Measurements from ENCODE around the gene KIAA1549. TPM values are rescaled to one million over a fixed set of nuclear protein-coding genes. Genes with fewer than 3 reads are reported as not detected.
A peak's percentile ranks its signal among the peaks of the same experiment; 100 is the strongest.

KIAA1549 gene
- total RNA-seq, 3 donors from 2014 or later (not counting 1 experiment from before 2014, with no cell fraction given) = 0.08 to 0.09 (median 0.09) TPM

DNA sequence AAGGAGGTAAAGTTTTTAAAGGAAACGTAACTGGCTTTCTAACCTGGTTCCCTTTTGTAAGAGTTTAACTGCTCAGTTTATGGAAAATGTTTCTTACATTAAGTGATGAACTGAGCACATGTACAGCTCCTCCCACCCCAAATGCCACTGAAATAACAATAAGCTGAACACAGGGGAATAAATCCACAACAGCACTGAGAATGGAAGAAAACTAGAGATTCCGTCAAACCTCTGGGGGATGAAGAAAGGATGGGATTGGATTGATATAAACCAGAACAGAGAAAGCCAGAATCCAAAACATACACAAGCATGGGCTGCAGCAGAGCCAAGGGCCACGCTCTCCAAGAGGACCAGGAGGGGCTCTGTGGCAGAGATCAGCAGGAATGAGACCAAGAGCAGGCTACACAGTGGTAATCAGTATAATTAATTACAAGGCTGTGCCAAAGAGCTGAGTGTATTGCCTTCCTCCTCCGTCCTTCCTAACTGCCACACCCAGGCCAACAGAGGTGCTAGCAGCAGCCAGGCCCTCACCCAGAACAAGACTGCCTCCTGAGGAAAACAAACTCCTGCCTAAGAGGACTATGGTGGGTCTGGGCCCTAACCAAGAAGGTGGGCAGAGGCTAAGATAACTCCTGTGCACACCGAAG lies 73.9 kb downstream of the KIAA1549 start:
- H3K36me3 ChIP-seq (ENCODE audit: control insufficient read depth, insufficient read depth, low read length) = no peaks in the 10 kb centered on the region
- Mint-ChIP-seq H3K4me3 (no peak overlapping the region), H3K9me3 (no peaks in the 10 kb centered on the region), H3K4me1 (no peaks in the 10 kb centered on the region), H3K27me3 (ENCODE audit: low read depth in 2 of 2) (peaks cover 22 to 37% of the 10 kb centered on the region in 2 donors), H3K36me3 (no peaks in the 10 kb centered on the region), H3K27ac (no peak overlapping the region)
- 96% methylated on average over 4 of the region's 5 CpGs for WGBS (ENCODE audit: insufficient coverage)
- no peak overlapping the region for H3K4me3 ChIP-seq (ENCODE audit: low read length)
- H3K27ac ChIP-seq (ENCODE audit: low read length) = no peak overlapping the region
- H3K4me1 ChIP-seq (ENCODE audit: control insufficient read depth, insufficient read depth, low read length) = no peaks in the 10 kb centered on the region
- TF ChIP-seq CTCF (IDR thresholded peaks at IDR 0.05) = no peak
- no peak for DNase-seq
- no peak for ATAC-seq
- intact Hi-C loops (cut with micrococcal nuclease) = no loop called here
- H3K27me3 ChIP-seq (ENCODE audit: control insufficient read depth, insufficient read depth, low read length) = no peaks in the 10 kb centered on the region
- H3K9me3 ChIP-seq (ENCODE audit: control insufficient read depth, insufficient read depth, low read length) = no peaks in the 10 kb centered on the region

DNA sequence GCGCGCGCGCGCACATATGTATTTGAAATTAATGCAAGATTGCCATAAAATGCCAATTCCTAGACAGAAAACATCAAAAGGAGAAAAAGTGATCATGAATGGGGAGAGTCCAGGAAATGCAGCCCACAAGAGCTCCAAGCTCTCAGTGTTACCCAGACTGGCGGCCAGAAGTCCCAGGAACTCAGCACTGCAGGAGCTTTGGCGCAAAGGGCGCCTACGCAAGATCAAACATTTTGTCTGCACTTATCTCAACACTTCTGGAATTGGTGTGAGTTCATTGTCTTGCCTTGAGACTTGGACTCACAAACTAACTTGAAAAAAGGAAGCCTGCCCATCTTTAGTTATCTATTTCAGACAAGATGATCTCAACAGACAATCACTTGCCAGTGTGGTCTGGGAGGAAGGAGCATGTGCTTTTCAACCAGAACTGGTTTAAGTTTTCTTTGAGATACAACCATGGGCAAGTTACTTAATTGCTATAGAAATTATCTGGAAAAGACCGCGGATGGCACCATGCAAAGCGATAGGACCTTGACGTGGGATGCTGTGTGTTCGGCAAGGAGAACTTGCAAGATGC lies 77.2 kb downstream of the KIAA1549 start:
- no peaks in the 10 kb centered on the region for H3K36me3 ChIP-seq (ENCODE audit: control insufficient read depth, insufficient read depth, low read length)
- no peaks in the 10 kb centered on the region for H3K27me3 ChIP-seq (ENCODE audit: control insufficient read depth, insufficient read depth, low read length)
- no peak overlapping the region for H3K27ac ChIP-seq (ENCODE audit: low read length)
- H3K4me1 ChIP-seq (ENCODE audit: control insufficient read depth, insufficient read depth, low read length) = no peaks in the 10 kb centered on the region
- H3K9me3 ChIP-seq (ENCODE audit: control insufficient read depth, insufficient read depth, low read length) = no peaks in the 10 kb centered on the region
- H3K9me3 Mint-ChIP-seq = no peaks in the 10 kb centered on the region
- TF ChIP-seq CTCF (IDR thresholded peaks at IDR 0.05) = no peak
- H3K4me3 Mint-ChIP-seq = no peak overlapping the region
- DNase-seq = peak in 1 of 2 donors; percentile 49
- peak in 1 of 3 donors; percentile 46 for ATAC-seq
- no peaks in the 10 kb centered on the region for H3K36me3 Mint-ChIP-seq
- intact Hi-C loops (cut with micrococcal nuclease) = no loop called here
- no peak overlapping the region for H3K27ac Mint-ChIP-seq
- WGBS (ENCODE audit: insufficient coverage) = 97% methylated on average over 11 of the region's 14 CpGs
- peaks cover 34 to 51% of the 10 kb centered on the region in 2 donors for H3K27me3 Mint-ChIP-seq (ENCODE audit: low read depth in 2 of 2)
- no peaks in the 10 kb centered on the region for H3K4me1 Mint-ChIP-seq
- no peak overlapping the region for H3K4me3 ChIP-seq (ENCODE audit: low read length)

DNA sequence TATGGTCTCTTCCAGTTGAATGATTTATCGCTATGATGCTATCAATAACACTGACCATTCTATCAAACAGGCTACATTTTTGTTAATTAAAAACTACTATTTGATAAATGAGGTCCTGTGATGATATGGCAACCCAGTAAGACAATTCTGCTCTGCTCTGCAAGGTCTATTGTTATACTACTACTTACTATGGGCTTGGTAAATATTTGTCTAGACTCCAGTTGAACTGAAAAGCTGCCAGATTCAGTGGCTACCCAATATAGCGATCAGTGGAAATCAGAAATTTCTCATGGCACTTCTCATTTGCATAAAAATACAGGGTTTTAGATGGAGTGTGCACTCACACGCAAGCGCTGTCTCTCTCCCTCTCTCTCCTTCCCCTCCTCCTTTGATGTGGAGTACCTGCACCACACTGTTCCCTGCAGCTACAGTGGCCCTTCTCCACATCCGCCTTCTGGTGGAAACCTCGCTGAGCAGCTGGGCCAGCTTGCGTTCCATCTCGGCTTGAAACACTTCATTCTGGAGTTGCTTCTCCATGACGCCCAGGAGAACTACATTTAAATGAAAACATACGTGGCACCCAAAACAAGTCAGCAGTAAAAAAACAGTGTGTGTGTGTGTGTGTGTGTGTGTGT lies 77.9 kb downstream of the KIAA1549 start:
- Histone ChIP-seq H3K27me3 (ENCODE audit: control insufficient read depth, insufficient read depth, low read length) (no peaks in the 10 kb centered on the region), H3K36me3 (ENCODE audit: control insufficient read depth, insufficient read depth, low read length) (no peaks in the 10 kb centered on the region), H3K4me3 (ENCODE audit: low read length) (no peak overlapping the region), H3K9me3 (ENCODE audit: control insufficient read depth, insufficient read depth, low read length) (no peaks in the 10 kb centered on the region), H3K4me1 (ENCODE audit: control insufficient read depth, insufficient read depth, low read length) (no peaks in the 10 kb centered on the region), H3K27ac (ENCODE audit: low read length) (no peak overlapping the region)
- no peaks in the 10 kb centered on the region for H3K36me3 Mint-ChIP-seq
- 71% methylated on average over 10 of the region's 10 CpGs for WGBS (ENCODE audit: insufficient coverage)
- intact Hi-C loops (cut with micrococcal nuclease) = no loop called here
- H3K4me3 Mint-ChIP-seq = no peak overlapping the region
- H3K27ac Mint-ChIP-seq = no peak overlapping the region
- H3K4me1 Mint-ChIP-seq = no peaks in the 10 kb centered on the region
- peaks cover 33 to 45% of the 10 kb centered on the region in 2 donors for H3K27me3 Mint-ChIP-seq (ENCODE audit: low read depth in 2 of 2)
- no peaks in the 10 kb centered on the region for H3K9me3 Mint-ChIP-seq
- no peak for TF ChIP-seq CTCF (IDR thresholded peaks at IDR 0.05)
- ATAC-seq = peak in 1 of 3 donors; percentile 52
- DNase-seq = peak in 1 of 2 donors; percentile 90

All from natural killer cell (primary cell).